ENCODE results near the gene FAM107B. TPM values are rescaled to one million over a fixed set of nuclear protein-coding genes. Genes with fewer than 3 reads are reported as not detected.
A peak's percentile ranks its signal among the peaks of the same experiment; 100 is the strongest.

The FAM107B gene
- total RNA-seq, 1 experiment from 2014 or later: 24.5 TPM

DNA sequence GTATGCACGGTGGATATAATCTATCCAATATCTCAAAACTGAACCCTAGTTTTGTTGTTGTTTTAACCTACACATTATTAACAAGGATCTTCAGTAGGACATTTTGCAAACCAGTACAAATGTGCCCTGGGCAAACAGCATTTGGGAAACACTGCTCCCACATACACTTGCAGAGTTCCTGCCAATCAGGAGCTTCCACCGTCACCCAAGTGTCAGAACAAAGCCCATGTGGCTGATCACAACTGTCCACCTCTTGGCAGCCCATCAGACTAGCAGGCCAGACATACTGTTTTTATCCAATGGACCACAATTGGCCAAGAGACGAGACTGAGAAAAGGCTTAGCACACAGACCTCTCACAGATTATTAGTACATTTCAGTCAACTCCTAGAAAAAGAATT lies 200.4 kb downstream of the FAM107B start:
- no peak overlapping the region for H3K18ac ChIP-seq (ENCODE audit: insufficient read length, low read depth, low read length)
- H3K56ac ChIP-seq (ENCODE audit: insufficient read length, low read depth, low read length): no peak overlapping the region
- Mint-ChIP-seq H3K36me3 (ENCODE audit: insufficient read depth in 1 of 3, low read depth in 3 of 3) (peaks cover 0 to 8% (median 5%) of the 10 kb centered on the region in 3 experiments; a peak in 4 of 7 replicates), H3K27me3 (ENCODE audit: low read depth) (no peaks in the 10 kb centered on the region), H3K4me3 (no peak overlapping the region), H3K9me3 (peaks cover 0 to 3% of the 10 kb centered on the region in 2 experiments; a peak in 2 of 5 replicates), H3K4me1 (peaks cover 36 to 37% of the 10 kb centered on the region in 2 experiments), H3K27ac (peak overlapping the region in 1 of 3 experiments; percentile 87; a peak in 3 of 7 replicates)
- no peak overlapping the region for H3K4ac ChIP-seq (ENCODE audit: low read depth, low read length)
- no peak overlapping the region for H2AFZ ChIP-seq (ENCODE audit: low read length)
- no peak overlapping the region for H3K27ac ChIP-seq (ENCODE audit: insufficient read length, low read depth, low read length)
- H2BK15ac ChIP-seq (ENCODE audit: low read depth, low read length): no peak overlapping the region
- H3K27me3 ChIP-seq (ENCODE audit: insufficient read depth, low read length): no peaks in the 10 kb centered on the region
- H3K79me2 ChIP-seq (ENCODE audit: insufficient read depth, low read length): peaks cover 8% of the 10 kb centered on the region; the same call in 1 of the 2 replicates
- H3T11ph ChIP-seq (ENCODE audit: low read length): no peak overlapping the region
- no peak overlapping the region for H3K23ac ChIP-seq (ENCODE audit: insufficient read length, low read depth, low read length)
- H4K20me1 ChIP-seq (ENCODE audit: control insufficient read depth, insufficient read depth, insufficient read length): no peaks in the 10 kb centered on the region
- no peak overlapping the region for H4K91ac ChIP-seq (ENCODE audit: insufficient read length, low read depth, low read length)
- H3K14ac ChIP-seq (ENCODE audit: insufficient read depth, low read length): no peak overlapping the region
- H2BK5ac ChIP-seq (ENCODE audit: insufficient read length, low read length): no peak overlapping the region
- no peak overlapping the region for H4K5ac ChIP-seq (ENCODE audit: insufficient read length, low read depth, low read length)
- H4K8ac ChIP-seq (replicated peaks; ENCODE audit: insufficient read length, low read depth, low read length): no peak overlapping the region
- no peak overlapping the region for H2BK12ac ChIP-seq (ENCODE audit: insufficient read length, low read depth, low read length)
- WGBS (ENCODE audit: extremely low coverage, insufficient read length, low lambda C conversion rate): no CpG with 5 or more reads among the region's 3 CpGs
- H3K9ac ChIP-seq (ENCODE audit: extremely low read depth, insufficient read length, low read length): no peak overlapping the region
- peaks cover 6% of the 10 kb centered on the region; the same call in 1 of the 2 replicates for H3K4me1 ChIP-seq (ENCODE audit: insufficient read depth, low read length)
- no peak overlapping the region for H2BK20ac ChIP-seq (ENCODE audit: low read depth, low read length, poor library complexity, severe bottlenecking)
- H3K23me2 ChIP-seq (ENCODE audit: insufficient read length, low read depth, low read length, poor library complexity, severe bottlenecking): no peaks in the 10 kb centered on the region
- H3K9me3 ChIP-seq (ENCODE audit: control insufficient read depth, low read depth, low read length): no peaks in the 10 kb centered on the region
- H2AK5ac ChIP-seq (ENCODE audit: insufficient read length, low read length): no peak overlapping the region
- H2BK120ac ChIP-seq (ENCODE audit: low read depth, low read length, poor library complexity, severe bottlenecking): no peak overlapping the region
- peaks cover 3% of the 10 kb centered on the region for H3K79me1 ChIP-seq (ENCODE audit: insufficient read depth, low read depth, low read length, poor library complexity, severe bottlenecking)
- peak; percentile 8 for DNase-seq
- TF ChIP-seq, protein P1, sequence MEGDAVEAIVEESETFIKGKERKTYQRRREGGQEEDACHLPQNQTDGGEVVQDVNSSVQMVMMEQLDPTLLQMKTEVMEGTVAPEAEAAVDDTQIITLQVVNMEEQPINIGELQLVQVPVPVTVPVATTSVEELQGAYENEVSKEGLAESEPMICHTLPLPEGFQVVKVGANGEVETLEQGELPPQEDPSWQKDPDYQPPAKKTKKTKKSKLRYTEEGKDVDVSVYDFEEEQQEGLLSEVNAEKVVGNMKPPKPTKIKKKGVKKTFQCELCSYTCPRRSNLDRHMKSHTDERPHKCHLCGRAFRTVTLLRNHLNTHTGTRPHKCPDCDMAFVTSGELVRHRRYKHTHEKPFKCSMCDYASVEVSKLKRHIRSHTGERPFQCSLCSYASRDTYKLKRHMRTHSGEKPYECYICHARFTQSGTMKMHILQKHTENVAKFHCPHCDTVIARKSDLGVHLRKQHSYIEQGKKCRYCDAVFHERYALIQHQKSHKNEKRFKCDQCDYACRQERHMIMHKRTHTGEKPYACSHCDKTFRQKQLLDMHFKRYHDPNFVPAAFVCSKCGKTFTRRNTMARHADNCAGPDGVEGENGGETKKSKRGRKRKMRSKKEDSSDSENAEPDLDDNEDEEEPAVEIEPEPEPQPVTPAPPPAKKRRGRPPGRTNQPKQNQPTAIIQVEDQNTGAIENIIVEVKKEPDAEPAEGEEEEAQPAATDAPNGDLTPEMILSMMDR (conservative IDR thresholded peaks at IDR 0.05): no peak
- H3K4me2 ChIP-seq (ENCODE audit: insufficient read depth, insufficient read length, low read length): no peak overlapping the region

All from H9 (cell line).